ENCODE measurements around the gene NMT2.

NMT2 gene

DNA sequence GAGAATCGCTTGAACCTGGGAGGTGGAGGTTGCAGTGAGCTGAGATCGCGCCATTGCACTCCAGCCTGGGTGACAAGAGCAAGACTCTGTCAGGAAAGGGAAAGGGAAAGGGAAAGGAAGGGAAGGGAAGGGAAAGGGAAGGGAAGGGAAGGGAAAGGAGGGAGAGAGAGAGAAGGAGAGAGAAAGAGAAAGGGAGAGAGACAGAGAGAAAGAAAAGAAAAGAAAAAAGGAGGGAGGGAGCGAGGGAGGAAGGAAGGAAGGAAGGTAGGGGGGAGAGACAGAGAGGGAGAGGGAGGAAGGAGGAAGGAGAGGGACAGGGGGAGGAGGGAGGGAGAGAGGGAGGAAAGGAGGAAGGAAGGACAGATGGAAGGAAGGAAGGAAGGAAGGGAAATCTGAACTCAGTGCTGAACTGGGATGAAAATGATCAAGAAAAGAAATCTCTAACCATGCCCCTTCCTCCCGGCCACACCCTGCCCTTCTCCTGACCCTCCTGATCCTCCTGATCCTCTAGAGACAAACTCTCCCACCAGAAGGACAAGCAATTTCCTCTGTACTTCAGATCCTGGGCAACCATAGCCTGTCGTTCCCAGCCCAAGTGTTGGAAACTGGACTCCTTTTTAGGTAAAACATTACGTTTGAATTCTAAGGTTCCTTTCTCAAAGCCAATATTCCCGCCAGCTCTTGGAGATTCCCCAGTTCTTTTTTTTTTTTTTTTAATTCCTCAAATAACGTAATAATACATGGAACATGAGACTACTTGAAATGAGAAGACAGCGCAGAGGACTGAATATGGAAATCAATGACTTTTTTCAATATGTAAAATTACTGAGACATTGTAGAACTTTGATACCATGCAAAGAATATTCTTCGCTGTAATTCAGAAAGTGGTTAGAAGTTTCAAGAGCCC is 32.1 kb downstream of the NMT2 start:
- Histone ChIP-seq H3K27me3 (ENCODE audit: low read depth, low read length) (no peaks in the 10 kb centered on the region), H3K79me2 (ENCODE audit: low read length) (no peaks in the 10 kb centered on the region), H3K4me2 (ENCODE audit: low read length) (no peak overlapping the region), H3K27ac (ENCODE audit: low read length) (no peak overlapping the region), H3K9me3 (ENCODE audit: insufficient read depth, low read length) (no peaks in the 10 kb centered on the region), H3K36me3 (replicated peaks; ENCODE audit: low read depth, low read length) (no peaks in the 10 kb centered on the region), H3K9ac (ENCODE audit: low read length) (no peak overlapping the region), H2AFZ (ENCODE audit: low read depth, low read length) (no peak overlapping the region), H3K4me1 (ENCODE audit: low read length) (peaks cover 6% of the 10 kb centered on the region), H3K4me3 (ENCODE audit: low read length) (no peak overlapping the region), H4K20me1 (ENCODE audit: insufficient read depth, low read length) (no peaks in the 10 kb centered on the region)
- TF ChIP-seq, protein P1, sequence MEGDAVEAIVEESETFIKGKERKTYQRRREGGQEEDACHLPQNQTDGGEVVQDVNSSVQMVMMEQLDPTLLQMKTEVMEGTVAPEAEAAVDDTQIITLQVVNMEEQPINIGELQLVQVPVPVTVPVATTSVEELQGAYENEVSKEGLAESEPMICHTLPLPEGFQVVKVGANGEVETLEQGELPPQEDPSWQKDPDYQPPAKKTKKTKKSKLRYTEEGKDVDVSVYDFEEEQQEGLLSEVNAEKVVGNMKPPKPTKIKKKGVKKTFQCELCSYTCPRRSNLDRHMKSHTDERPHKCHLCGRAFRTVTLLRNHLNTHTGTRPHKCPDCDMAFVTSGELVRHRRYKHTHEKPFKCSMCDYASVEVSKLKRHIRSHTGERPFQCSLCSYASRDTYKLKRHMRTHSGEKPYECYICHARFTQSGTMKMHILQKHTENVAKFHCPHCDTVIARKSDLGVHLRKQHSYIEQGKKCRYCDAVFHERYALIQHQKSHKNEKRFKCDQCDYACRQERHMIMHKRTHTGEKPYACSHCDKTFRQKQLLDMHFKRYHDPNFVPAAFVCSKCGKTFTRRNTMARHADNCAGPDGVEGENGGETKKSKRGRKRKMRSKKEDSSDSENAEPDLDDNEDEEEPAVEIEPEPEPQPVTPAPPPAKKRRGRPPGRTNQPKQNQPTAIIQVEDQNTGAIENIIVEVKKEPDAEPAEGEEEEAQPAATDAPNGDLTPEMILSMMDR (IDR thresholded peaks at IDR 0.05; ENCODE audit: low read depth, low read length), result no peak
- no peak for TF ChIP-seq EZH2phosphoT487 (IDR thresholded peaks at IDR 0.05; ENCODE audit: low read depth)

GRCh38 chr10:15131330-15131729 is 37.2 kb downstream of the NMT2 start:
- no peak overlapping the region for H3K4me2 ChIP-seq (ENCODE audit: low read length)
- H3K27ac ChIP-seq (ENCODE audit: low read length), result no peak overlapping the region
- no peaks in the 10 kb centered on the region for H3K27me3 ChIP-seq (ENCODE audit: low read depth, low read length)
- no peaks in the 10 kb centered on the region for H3K9me3 ChIP-seq (ENCODE audit: insufficient read depth, low read length)
- H4K20me1 ChIP-seq (ENCODE audit: insufficient read depth, low read length), result no peaks in the 10 kb centered on the region
- H3K9ac ChIP-seq (ENCODE audit: low read length), result no peak overlapping the region
- H2AFZ ChIP-seq (ENCODE audit: low read depth, low read length), result no peak overlapping the region
- no peaks in the 10 kb centered on the region for H3K4me1 ChIP-seq (ENCODE audit: low read length)
- TF ChIP-seq EZH2phosphoT487 (IDR thresholded peaks at IDR 0.05; ENCODE audit: low read depth), result no peak
- TF ChIP-seq, protein P1 (IDR thresholded peaks at IDR 0.05; ENCODE audit: low read depth, low read length), result no peak
- H3K36me3 ChIP-seq (replicated peaks; ENCODE audit: low read depth, low read length), result no peaks in the 10 kb centered on the region
- H3K79me2 ChIP-seq (ENCODE audit: low read length), result no peaks in the 10 kb centered on the region
- no peak overlapping the region for H3K4me3 ChIP-seq (ENCODE audit: low read length)

DNA sequence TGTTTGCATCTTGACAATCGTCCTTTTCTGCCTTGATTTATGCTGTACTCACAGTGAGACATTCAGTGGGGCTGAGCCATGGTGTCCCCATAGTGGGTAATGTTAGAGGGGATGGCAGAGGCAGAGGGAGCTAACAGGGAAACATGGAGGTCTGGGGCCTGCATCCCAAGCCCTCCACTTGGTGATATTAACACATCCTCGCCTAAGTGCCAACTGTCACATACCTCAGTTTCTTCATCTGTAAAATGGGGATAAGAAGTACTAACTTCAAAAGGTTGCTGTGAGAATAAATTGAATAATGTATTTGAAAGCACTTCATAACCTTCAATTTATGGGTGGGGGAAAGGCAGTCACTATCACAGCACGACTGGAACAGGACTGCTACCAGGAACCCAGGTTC is 43.6 kb downstream of the NMT2 start:
- Histone ChIP-seq H3K36me3 (replicated peaks; ENCODE audit: low read depth, low read length) (no peaks in the 10 kb centered on the region), H3K27ac (ENCODE audit: low read length) (no peak overlapping the region), H3K27me3 (ENCODE audit: low read depth, low read length) (no peaks in the 10 kb centered on the region), H3K9ac (ENCODE audit: low read length) (no peak overlapping the region), H3K4me2 (ENCODE audit: low read length) (no peak overlapping the region), H3K79me2 (ENCODE audit: low read length) (no peaks in the 10 kb centered on the region), H4K20me1 (ENCODE audit: insufficient read depth, low read length) (no peaks in the 10 kb centered on the region), H3K4me3 (ENCODE audit: low read length) (no peak overlapping the region), H3K9me3 (ENCODE audit: insufficient read depth, low read length) (no peaks in the 10 kb centered on the region), H2AFZ (ENCODE audit: low read depth, low read length) (no peak overlapping the region), H3K4me1 (ENCODE audit: low read length) (peaks cover 9% of the 10 kb centered on the region; the same call in 1 of the 2 replicates)
- TF ChIP-seq, protein P1 (IDR thresholded peaks at IDR 0.05; ENCODE audit: low read depth, low read length), result no peak
- TF ChIP-seq EZH2phosphoT487 (IDR thresholded peaks at IDR 0.05; ENCODE audit: low read depth), result no peak

GRCh38 chr10:15124190-15124589 is 44.3 kb downstream of the NMT2 start:
- Histone ChIP-seq H3K4me2 (ENCODE audit: low read length) (no peak overlapping the region), H3K36me3 (replicated peaks; ENCODE audit: low read depth, low read length) (no peaks in the 10 kb centered on the region)

More at GRCh38 chr10:15124190-15124589, 44.3 kb downstream of the NMT2 start:
- TF ChIP-seq EZH2phosphoT487 (IDR thresholded peaks at IDR 0.05; ENCODE audit: low read depth), result no peak
- TF ChIP-seq, protein P1 (IDR thresholded peaks at IDR 0.05; ENCODE audit: low read depth, low read length), result no peak
- peaks cover 9% of the 10 kb centered on the region; the same call in 1 of the 2 replicates for H3K4me1 ChIP-seq (ENCODE audit: low read length)
- no peak overlapping the region for H3K4me3 ChIP-seq (ENCODE audit: low read length)
- no peaks in the 10 kb centered on the region for H3K9me3 ChIP-seq (ENCODE audit: insufficient read depth, low read length)
- H3K79me2 ChIP-seq (ENCODE audit: low read length), result no peaks in the 10 kb centered on the region
- H3K27ac ChIP-seq (ENCODE audit: low read length), result no peak overlapping the region
- no peaks in the 10 kb centered on the region for H3K27me3 ChIP-seq (ENCODE audit: low read depth, low read length)
- no peak overlapping the region for H3K9ac ChIP-seq (ENCODE audit: low read length)
- H4K20me1 ChIP-seq (ENCODE audit: insufficient read depth, low read length), result no peaks in the 10 kb centered on the region
- no peak overlapping the region for H2AFZ ChIP-seq (ENCODE audit: low read depth, low read length)
